Measurements from ENCODE around the gene SH3RF2.

SH3RF2 gene

GRCh38 chr5:145912594-145912993, 23.8 kb upstream of the SH3RF2 start:
- H3K4me3 ChIP-seq (ENCODE audit: low read depth, low read length) = no peak overlapping the region
- no peak for TF ChIP-seq CTCF (IDR thresholded peaks at IDR 0.05; ENCODE audit: low read depth, low read length)

- no peak for TF ChIP-seq CTCF (IDR thresholded peaks at IDR 0.05; ENCODE audit: low read depth, low read length)
- H3K4me3 ChIP-seq (ENCODE audit: low read depth, low read length) = no peak overlapping the region
Measured at GRCh38 chr5:145913701-145914100, 22.7 kb upstream of the SH3RF2 start.

- H3K4me3 ChIP-seq (ENCODE audit: low read depth, low read length) = no peak overlapping the region
- no peak for TF ChIP-seq CTCF (IDR thresholded peaks at IDR 0.05; ENCODE audit: low read depth, low read length)
Measured at GRCh38 chr5:145915970-145916638, 20.3 kb upstream of the SH3RF2 start.

GRCh38 chr5:145917288-145917687, 19.1 kb upstream of the SH3RF2 start:
- no peak for TF ChIP-seq CTCF (IDR thresholded peaks at IDR 0.05; ENCODE audit: low read depth, low read length)
- H3K4me3 ChIP-seq (ENCODE audit: low read depth, low read length) = no peak overlapping the region

- TF ChIP-seq CTCF (IDR thresholded peaks at IDR 0.05; ENCODE audit: low read depth, low read length) = no peak
- H3K4me3 ChIP-seq (ENCODE audit: low read depth, low read length) = no peak overlapping the region
Measured at GRCh38 chr5:145918397-145918796, 18.0 kb upstream of the SH3RF2 start.

GRCh38 chr5:145919413-145919812, 17.0 kb upstream of the SH3RF2 start:
- no peak overlapping the region for H3K4me3 ChIP-seq (ENCODE audit: low read depth, low read length)
- no peak for TF ChIP-seq CTCF (IDR thresholded peaks at IDR 0.05; ENCODE audit: low read depth, low read length)

- TF ChIP-seq CTCF (IDR thresholded peaks at IDR 0.05; ENCODE audit: low read depth, low read length) = no peak
- no peak overlapping the region for H3K4me3 ChIP-seq (ENCODE audit: low read depth, low read length)
Measured at GRCh38 chr5:145920542-145921210, 15.7 kb upstream of the SH3RF2 start.

Measured in WI38 (cell line).